ENCODE measurements around the gene KLHL29.

Gene KLHL29

GRCh38 chr2:23568211-23568610 is 183.2 kb downstream of the KLHL29 start:
- no peak for TF ChIP-seq CTCF (IDR thresholded peaks at IDR 0.05; ENCODE audit: insufficient read depth, low read length)
- no peak for TF ChIP-seq GABPA (IDR thresholded peaks at IDR 0.05; ENCODE audit: low read depth)
- TF ChIP-seq POLR2AphosphoS5 (IDR thresholded peaks at IDR 0.05; ENCODE audit: low read depth): no peak
- TF ChIP-seq REST (IDR thresholded peaks at IDR 0.05; ENCODE audit: insufficient replicate concordance, low read depth): no peak
- no peak for TF ChIP-seq SPI1 (IDR thresholded peaks at IDR 0.05; ENCODE audit: borderline replicate concordance, low read depth)
- peaks cover 7% of the 10 kb centered on the region for H3K27me3 ChIP-seq (ENCODE audit: insufficient read depth, poor library complexity, severe bottlenecking)
- H3K4me3 ChIP-seq (replicated peaks; ENCODE audit: insufficient read depth, low read length): no peak overlapping the region
- DNase-seq (ENCODE audit: low read depth in 1 of 2, low spot score in 1 of 2): no peak
- no peak overlapping the region for H3K27ac ChIP-seq (replicated peaks)

DNA sequence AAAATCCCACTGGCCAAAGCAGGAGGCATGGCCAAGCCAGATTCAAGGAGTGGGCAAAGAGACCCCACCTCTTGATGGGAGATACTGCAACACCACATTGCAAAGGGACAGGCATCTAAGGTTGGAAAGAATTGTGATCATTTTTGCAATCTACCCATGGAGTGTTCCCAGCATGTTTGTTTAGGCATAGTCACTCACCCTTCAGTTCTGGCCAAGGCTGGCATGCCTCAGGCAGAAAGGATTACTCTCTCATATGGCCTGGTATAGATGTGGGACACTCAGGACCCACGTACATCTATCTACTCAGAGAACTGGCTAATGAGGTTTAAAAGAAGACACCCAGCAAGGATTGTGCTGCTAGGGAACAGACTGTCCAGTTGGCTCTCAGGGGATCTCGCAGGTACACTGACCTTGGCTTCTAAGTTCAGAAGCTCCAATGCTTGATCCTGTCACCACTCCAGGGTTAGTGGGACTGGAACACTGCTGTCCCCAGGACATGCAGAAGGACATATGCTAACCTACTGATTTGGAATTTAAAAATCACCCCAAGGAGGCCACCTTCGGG is 183.7 kb downstream of the KLHL29 start:
- peaks cover 7% of the 10 kb centered on the region for H3K27me3 ChIP-seq (ENCODE audit: insufficient read depth, poor library complexity, severe bottlenecking)
- H3K27ac ChIP-seq (replicated peaks): no peak overlapping the region
- DNase-seq (ENCODE audit: low read depth in 1 of 2, low spot score in 1 of 2): no peak
- no peak overlapping the region for H3K4me3 ChIP-seq (replicated peaks; ENCODE audit: insufficient read depth, low read length)
- TF ChIP-seq SPI1 (IDR thresholded peaks at IDR 0.05; ENCODE audit: borderline replicate concordance, low read depth): no peak
- TF ChIP-seq CTCF (IDR thresholded peaks at IDR 0.05; ENCODE audit: insufficient read depth, low read length): no peak
- no peak for TF ChIP-seq POLR2AphosphoS5 (IDR thresholded peaks at IDR 0.05; ENCODE audit: low read depth)
- TF ChIP-seq REST (IDR thresholded peaks at IDR 0.05; ENCODE audit: insufficient replicate concordance, low read depth): no peak
- no peak for TF ChIP-seq GABPA (IDR thresholded peaks at IDR 0.05; ENCODE audit: low read depth)

- no peak overlapping the region for H3K4me3 ChIP-seq (replicated peaks; ENCODE audit: insufficient read depth, low read length)
- H3K27me3 ChIP-seq (ENCODE audit: insufficient read depth, poor library complexity, severe bottlenecking): peaks cover 7% of the 10 kb centered on the region
- no peak overlapping the region for H3K27ac ChIP-seq (replicated peaks)
- no peak for DNase-seq (ENCODE audit: low read depth in 1 of 2, low spot score in 1 of 2)
- TF ChIP-seq GABPA (IDR thresholded peaks at IDR 0.05; ENCODE audit: low read depth): no peak
- TF ChIP-seq POLR2AphosphoS5 (IDR thresholded peaks at IDR 0.05; ENCODE audit: low read depth): no peak
- no peak for TF ChIP-seq REST (IDR thresholded peaks at IDR 0.05; ENCODE audit: insufficient replicate concordance, low read depth)
- TF ChIP-seq SPI1 (IDR thresholded peaks at IDR 0.05; ENCODE audit: borderline replicate concordance, low read depth): no peak
- TF ChIP-seq CTCF (IDR thresholded peaks at IDR 0.05; ENCODE audit: insufficient read depth, low read length): no peak
These were observed 184.9 kb downstream of the KLHL29 start for GRCh38 chr2:23569761-23570365.

Data from HL-60 (cell line).